HEK293T (cell line): Measurements from ENCODE around the gene EXOSC6.
A peak's percentile ranks its signal among the peaks of the same experiment; 100 is the strongest.
"Not testable (repeated sequence)": the region's sequence is repeated elsewhere in the genome, so short reads cannot be mapped to it uniquely, and the experiment has no call there.

Experiments used
- CTCF ChIA-PET: fragments of 350-600 bp; formaldehyde crosslinking; extraction: SDS; loops from one replicate; lab custom pipeline; 2021; ENCODE audit warnings: antibody characterized with exemption, inconsistent platforms; lab: Yijun Ruan, JAX
- POLR2A ChIA-PET: fragments of 350-600 bp; formaldehyde crosslinking; extraction: SDS; loops from one replicate; lab custom pipeline; 2020; ENCODE audit warnings: antibody characterized with exemption, inconsistent platforms; lab: Yijun Ruan, JAX
- DNase-seq: peaks from one replicate; pipeline ENCODE4 v3.0.0; 2012; ENCODE audit warnings: mixed read lengths; ENCODE audit errors: extremely low spot score
- ARNT ChIP-seq: fragments of 450-650 bp; IDR thresholded peaks from 2 replicates; pipeline ENCODE4 v1.6.1; 2017; ENCODE audit warnings: mild to moderate bottlenecking
- BHLHE40 ChIP-seq: fragments of 450-650 bp; IDR thresholded peaks from 2 replicates; pipeline ENCODE4 v1.6.1; 2016; ENCODE audit warnings: mild to moderate bottlenecking, moderate library complexity, borderline replicate concordance
- CTBP1 ChIP-seq: fragments of 450-650 bp; IDR thresholded peaks from 2 replicates; pipeline ENCODE4 v1.6.1; 2016; ENCODE audit warnings: borderline replicate concordance
- ELF4 ChIP-seq: fragments of 450-650 bp; IDR thresholded peaks from 2 replicates; pipeline ENCODE4 v1.6.1; 2017; ENCODE audit warnings: antibody characterized with exemption
- FOXA1 ChIP-seq: fragments of 450-650 bp; IDR thresholded peaks from 2 replicates; pipeline ENCODE4 v1.6.1; 2016; ENCODE audit warnings: mild to moderate bottlenecking
- FOXK2 ChIP-seq: fragments of 450-650 bp; IDR thresholded peaks from 2 replicates; pipeline ENCODE4 v1.6.1; 2016; ENCODE audit warnings: mild to moderate bottlenecking
- FOXM1 ChIP-seq: fragments of 450-650 bp; IDR thresholded peaks from 2 replicates; pipeline ENCODE4 v1.6.1; 2017; ENCODE audit warnings: mild to moderate bottlenecking, borderline replicate concordance
- HDGF ChIP-seq: fragments of 450-650 bp; IDR thresholded peaks from 2 replicates; pipeline ENCODE4 v1.6.1; 2017; ENCODE audit warnings: antibody characterized with exemption, borderline replicate concordance
- L3MBTL2 ChIP-seq: fragments of 450-650 bp; conservative IDR thresholded peaks from 2 replicates; pipeline ENCODE4 v1.6.1; 2016; ENCODE audit warnings: mild to moderate bottlenecking
- LEF1 ChIP-seq: fragments of 450-650 bp; IDR thresholded peaks from 2 replicates; pipeline ENCODE4 v1.6.1; 2017; ENCODE audit warnings: mild to moderate bottlenecking, borderline replicate concordance
- NFRKB ChIP-seq: fragments of 450-650 bp; IDR thresholded peaks from 2 replicates; pipeline ENCODE4 v1.6.1; 2016; ENCODE audit warnings: mild to moderate bottlenecking, moderate library complexity
- PKNOX1 ChIP-seq: fragments of 450-650 bp; IDR thresholded peaks from 2 replicates; pipeline ENCODE4 v1.6.1; 2016
- SP1 ChIP-seq: fragments of 450-650 bp; IDR thresholded peaks from 2 replicates; pipeline ENCODE4 v1.6.1; 2017
- SUZ12 ChIP-seq: fragments of 450-650 bp; IDR thresholded peaks from 2 replicates; pipeline ENCODE4 v1.6.1; 2016; ENCODE audit warnings: mild to moderate bottlenecking
- TARDBP ChIP-seq: fragments of 450-650 bp; IDR thresholded peaks from 2 replicates; pipeline ENCODE4 v1.6.1; 2016
- ZNF384 ChIP-seq: fragments of 450-650 bp; IDR thresholded peaks from 2 replicates; pipeline ENCODE4 v1.6.1; 2016

The EXOSC6 gene

DNA sequence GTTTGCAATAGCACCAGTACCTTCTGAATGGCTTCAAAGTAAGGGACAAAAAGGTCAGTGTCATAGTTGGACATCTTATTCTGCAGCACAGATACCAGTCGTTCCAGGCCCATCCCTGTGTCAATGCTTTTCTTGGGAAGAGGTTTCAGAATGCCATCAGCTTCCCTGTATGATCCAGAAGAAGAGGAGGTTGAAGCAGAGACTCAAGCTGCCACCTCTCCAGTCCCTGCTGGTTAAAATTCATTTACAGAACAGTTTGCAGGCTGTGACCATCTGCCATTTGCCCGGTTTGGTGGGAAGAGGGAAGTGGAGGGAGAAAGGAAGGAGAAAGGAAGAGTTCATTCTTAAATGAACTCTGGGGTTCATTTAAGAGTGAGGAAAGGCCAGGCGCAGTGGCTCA, 18.4 kb upstream of the EXOSC6 start:
- TF ChIP-seq PKNOX1 (no peak), LEF1 (no peak), SP1 (no peak), HDGF (no peak), TARDBP (no peak), FOXK2 (no peak), CTBP1 (no peak), L3MBTL2 (no peak), ARNT (no peak), BHLHE40 (no peak), ZNF384 (no peak), NFRKB (no peak)
- no peak for DNase-seq
- CTCF ChIA-PET = interaction anchor here (0.7 kb wide), 1 partner anchor 17 kb away, joined by 5 read pairs; no protein-coding TSS in a partner anchor
- POLR2A ChIA-PET = no interaction called here

- CTCF ChIA-PET = no interaction called here
- no peak for DNase-seq
- TF ChIP-seq ELF4 (no peak), BHLHE40 (no peak), FOXM1 (no peak), ZNF384 (no peak), CTBP1 (no peak), FOXA1 (no peak), HDGF (no peak), TARDBP (no peak), SUZ12 (no peak)
- POLR2A ChIA-PET = no interaction called here
Measured at GRCh38 chr16:70269471-70269870, 17.7 kb upstream of the EXOSC6 start.

DNA sequence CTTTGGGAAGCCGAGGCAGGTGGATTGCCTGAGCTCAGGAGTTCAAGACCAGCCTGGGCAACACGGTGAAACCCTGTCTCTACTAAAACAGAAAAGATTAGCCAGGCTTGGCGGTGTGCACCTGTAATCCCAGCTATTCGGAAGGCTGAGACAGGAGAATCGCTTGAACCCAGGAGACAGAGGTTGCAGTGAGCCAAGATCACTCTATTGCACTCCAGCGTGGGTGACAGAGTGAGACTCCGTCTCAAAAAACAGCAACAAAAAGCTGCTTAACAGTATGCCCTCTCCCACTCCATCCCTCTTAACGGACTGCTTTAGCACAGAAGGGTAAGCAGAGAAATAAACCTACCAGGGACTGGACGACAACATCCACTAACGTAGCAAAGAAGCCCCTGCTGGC, 16.2 kb upstream of the EXOSC6 start:
- not testable (repeated sequence) for DNase-seq
- ChIA-PET POLR2A (interaction anchor here (1.1 kb wide), 2 partner anchors 13 to 79 kb away, joined by 3 to 4 read pairs; partner anchors contain the start of gene DDX19A), CTCF (interaction anchor here (0.6 to 2.6 kb wide), 5 partner anchors 12 to 248 kb away, joined by 3 to 11 read pairs (median 4); partner anchors contain the start of gene EXOSC6)

- TF ChIP-seq NFRKB (no peak), ZNF384 (no peak), BHLHE40 (no peak), CTBP1 (no peak), SP1 (no peak), FOXA1 (no peak), ARNT (no peak), LEF1 (no peak), ELF4 (no peak), FOXK2 (no peak), HDGF (no peak)
- POLR2A ChIA-PET = interaction anchor here (1.1 kb wide), 2 partner anchors 13 to 79 kb away, joined by 3 to 4 read pairs; partner anchors contain the start of gene DDX19A
- DNase-seq = peak; percentile 66
- CTCF ChIA-PET = interaction anchor here (0.6 to 2.6 kb wide), 5 partner anchors 12 to 141 kb away, joined by 3 to 11 read pairs (median 4); partner anchors contain the start of gene EXOSC6
Measured at GRCh38 chr16:70267516-70267915, 15.8 kb upstream of the EXOSC6 start.

DNA sequence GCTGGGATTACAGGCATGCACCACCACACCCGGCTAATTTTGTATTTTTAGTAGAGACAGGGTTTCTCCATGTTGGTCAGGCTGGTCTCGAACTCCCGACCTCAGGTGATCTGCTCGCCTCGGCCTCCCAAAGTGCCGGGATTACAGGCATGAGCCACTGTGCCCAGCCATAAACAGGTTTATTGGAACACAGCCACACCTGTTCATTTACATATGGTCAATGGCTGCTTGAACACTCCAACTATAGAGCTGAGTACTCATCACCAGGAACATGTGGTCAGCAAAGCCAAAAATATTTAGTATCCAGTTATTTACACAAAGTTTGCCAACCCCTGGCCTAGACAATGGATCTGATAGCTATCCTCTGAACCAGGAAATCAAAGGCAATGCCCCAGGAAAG, 8.2 kb upstream of the EXOSC6 start:
- CTCF ChIA-PET, DNase-seq: not testable (repeated sequence)
- POLR2A ChIA-PET = interaction anchor here (0.5 kb wide), 1 partner anchor 10 kb away, joined by 3 read pairs; no protein-coding TSS in a partner anchor

GRCh38 chr16:70258946-70259345, 7.2 kb upstream of the EXOSC6 start:
- CTCF ChIA-PET = no interaction called here
- TF ChIP-seq ZNF384 (no peak), NFRKB (no peak), CTBP1 (no peak), FOXM1 (no peak), SUZ12 (no peak), LEF1 (no peak), BHLHE40 (no peak), PKNOX1 (no peak)
- POLR2A ChIA-PET = no interaction called here
- no peak for DNase-seq

GRCh38 chr16:70258065-70258464, 6.3 kb upstream of the EXOSC6 start:
- ChIA-PET CTCF (no interaction called here), POLR2A (no interaction called here)
- TF ChIP-seq PKNOX1 = no peak
- TF ChIP-seq SP1 = no peak
- no peak for TF ChIP-seq LEF1
- no peak for TF ChIP-seq FOXM1
- TF ChIP-seq ZNF384 = no peak
- no peak for TF ChIP-seq FOXA1
- TF ChIP-seq NFRKB = no peak
- no peak for TF ChIP-seq BHLHE40
- TF ChIP-seq L3MBTL2 = no peak
- no peak for TF ChIP-seq CTBP1
- TF ChIP-seq FOXK2 = no peak
- TF ChIP-seq ARNT = no peak
- TF ChIP-seq ELF4 = no peak
- TF ChIP-seq TARDBP = no peak
- TF ChIP-seq HDGF = no peak
- TF ChIP-seq SUZ12 = no peak

More at GRCh38 chr16:70258065-70258464, 6.3 kb upstream of the EXOSC6 start:
- DNase-seq = no peak
